ENCODE results near the gene EGFL6.

- TF ChIP-seq EZH2 (IDR thresholded peaks at IDR 0.05) (no peak), POLR2AphosphoS5 (IDR thresholded peaks at IDR 0.05; ENCODE audit: borderline replicate concordance, low read depth, low read length) (no peak)
Measured at GRCh38 chrX:13545726-13546125, 23.7 kb upstream of the EGFL6 start.

Data from SK-N-MC (cell line).